Measurements from ENCODE around the gene APOB. TPM values are rescaled to one million over a fixed set of nuclear protein-coding genes. Genes with fewer than 3 reads are reported as not detected.
"Not testable (repeated sequence)": the region's sequence is repeated elsewhere in the genome, so short reads cannot be mapped to it uniquely, and the experiment has no call there.

APOB gene
- total RNA-seq, 1 experiment from 2014 or later, result 0.17 TPM

- Histone ChIP-seq H3K36me3 (replicated peaks; ENCODE audit: control insufficient read depth, insufficient read depth, low read length) (no peaks in the 10 kb centered on the region), H3K27me3 (ENCODE audit: control insufficient read depth, insufficient read depth, low read length) (no peaks in the 10 kb centered on the region), H3K4me3 (ENCODE audit: insufficient read depth, low read depth, low read length) (no peak overlapping the region)
- DNase-seq, result no peak
These were observed 12.6 kb downstream of the APOB start for GRCh38 chr2:21030983-21031968.

- DNase-seq, result no peak
- H3K27me3 ChIP-seq (ENCODE audit: control insufficient read depth, insufficient read depth, low read length), result no peaks in the 10 kb centered on the region
- H3K4me3 ChIP-seq (ENCODE audit: insufficient read depth, low read depth, low read length), result no peak overlapping the region
- H3K36me3 ChIP-seq (replicated peaks; ENCODE audit: control insufficient read depth, insufficient read depth, low read length), result no peaks in the 10 kb centered on the region
These were observed 14.4 kb downstream of the APOB start for GRCh38 chr2:21029519-21029918.

GRCh38 chr2:21028951-21029350 lies 14.9 kb downstream of the APOB start:
- not testable (repeated sequence) for DNase-seq; H3K27me3 ChIP-seq (ENCODE audit: control insufficient read depth, insufficient read depth, low read length); H3K4me3 ChIP-seq (ENCODE audit: insufficient read depth, low read depth, low read length); H3K36me3 ChIP-seq (replicated peaks; ENCODE audit: control insufficient read depth, insufficient read depth, low read length)

- DNase-seq, result no peak
- Histone ChIP-seq H3K4me3 (ENCODE audit: insufficient read depth, low read depth, low read length) (no peak overlapping the region), H3K27me3 (ENCODE audit: control insufficient read depth, insufficient read depth, low read length) (no peaks in the 10 kb centered on the region), H3K36me3 (replicated peaks; ENCODE audit: control insufficient read depth, insufficient read depth, low read length) (no peaks in the 10 kb centered on the region)
These were observed 15.6 kb downstream of the APOB start for GRCh38 chr2:21028021-21028947.

GRCh38 chr2:21026479-21027282 lies 17.2 kb downstream of the APOB start:
- no peak for DNase-seq
- Histone ChIP-seq H3K4me3 (ENCODE audit: insufficient read depth, low read depth, low read length) (no peak overlapping the region), H3K27me3 (ENCODE audit: control insufficient read depth, insufficient read depth, low read length) (no peaks in the 10 kb centered on the region), H3K36me3 (replicated peaks; ENCODE audit: control insufficient read depth, insufficient read depth, low read length) (no peaks in the 10 kb centered on the region)

- H3K27me3 ChIP-seq (ENCODE audit: control insufficient read depth, insufficient read depth, low read length), result no peaks in the 10 kb centered on the region
- no peaks in the 10 kb centered on the region for H3K36me3 ChIP-seq (replicated peaks; ENCODE audit: control insufficient read depth, insufficient read depth, low read length)
- no peak overlapping the region for H3K4me3 ChIP-seq (ENCODE audit: insufficient read depth, low read depth, low read length)
- DNase-seq, result no peak
These were observed 18.0 kb downstream of the APOB start for GRCh38 chr2:21025690-21026478.

GRCh38 chr2:21024722-21025389 lies 19.0 kb downstream of the APOB start:
- no peak for DNase-seq
- no peaks in the 10 kb centered on the region for H3K36me3 ChIP-seq (replicated peaks; ENCODE audit: control insufficient read depth, insufficient read depth, low read length)
- no peak overlapping the region for H3K4me3 ChIP-seq (ENCODE audit: insufficient read depth, low read depth, low read length)
- no peaks in the 10 kb centered on the region for H3K27me3 ChIP-seq (ENCODE audit: control insufficient read depth, insufficient read depth, low read length)

- Histone ChIP-seq H3K36me3 (replicated peaks; ENCODE audit: control insufficient read depth, insufficient read depth, low read length) (no peaks in the 10 kb centered on the region), H3K27me3 (ENCODE audit: control insufficient read depth, insufficient read depth, low read length) (no peaks in the 10 kb centered on the region), H3K4me3 (ENCODE audit: insufficient read depth, low read depth, low read length) (no peak overlapping the region)
- DNase-seq, result no peak
These were observed 19.7 kb downstream of the APOB start for GRCh38 chr2:21024198-21024597.

GRCh38 chr2:21023419-21024181 lies 20.3 kb downstream of the APOB start:
- H3K27me3 ChIP-seq (ENCODE audit: control insufficient read depth, insufficient read depth, low read length), result no peaks in the 10 kb centered on the region
- no peak for DNase-seq
- H3K36me3 ChIP-seq (replicated peaks; ENCODE audit: control insufficient read depth, insufficient read depth, low read length), result no peaks in the 10 kb centered on the region
- H3K4me3 ChIP-seq (ENCODE audit: insufficient read depth, low read depth, low read length), result no peak overlapping the region

- DNase-seq, result no peak
- H3K4me3 ChIP-seq (ENCODE audit: insufficient read depth, low read depth, low read length), result no peak overlapping the region
- no peaks in the 10 kb centered on the region for H3K36me3 ChIP-seq (replicated peaks; ENCODE audit: control insufficient read depth, insufficient read depth, low read length)
- H3K27me3 ChIP-seq (ENCODE audit: control insufficient read depth, insufficient read depth, low read length), result no peaks in the 10 kb centered on the region
These were observed 21.0 kb downstream of the APOB start for GRCh38 chr2:21022792-21023367.

- Histone ChIP-seq H3K4me3 (ENCODE audit: insufficient read depth, low read depth, low read length) (no peak overlapping the region), H3K36me3 (replicated peaks; ENCODE audit: control insufficient read depth, insufficient read depth, low read length) (no peaks in the 10 kb centered on the region), H3K27me3 (ENCODE audit: control insufficient read depth, insufficient read depth, low read length) (no peaks in the 10 kb centered on the region)
- no peak for DNase-seq
These were observed 22.4 kb downstream of the APOB start for GRCh38 chr2:21021430-21021829.

GRCh38 chr2:21020668-21021288 lies 23.1 kb downstream of the APOB start:
- H3K4me3 ChIP-seq (ENCODE audit: insufficient read depth, low read depth, low read length), result no peak overlapping the region
- DNase-seq, result no peak
- H3K27me3 ChIP-seq (ENCODE audit: control insufficient read depth, insufficient read depth, low read length), result no peaks in the 10 kb centered on the region
- no peaks in the 10 kb centered on the region for H3K36me3 ChIP-seq (replicated peaks; ENCODE audit: control insufficient read depth, insufficient read depth, low read length)

Data from H7 (cell line).